Measurements from ENCODE around the gene CX3CR1.

CX3CR1 gene

GRCh38 chr3:39216176-39216790, 63.6 kb downstream of the CX3CR1 start:
- H3K4me3 ChIP-seq (ENCODE audit: low read depth, low read length): no peak overlapping the region
- H3K36me3 ChIP-seq: no peaks in the 10 kb centered on the region
- TF ChIP-seq CTCF (IDR thresholded peaks at IDR 0.05; ENCODE audit: low read depth, low read length): no peak
- no peaks in the 10 kb centered on the region for H3K9me3 ChIP-seq (ENCODE audit: severe bottlenecking)
- no peak overlapping the region for H3K27ac ChIP-seq
- H3K27me3 ChIP-seq (ENCODE audit: insufficient read depth, low read depth, severe bottlenecking): no peaks in the 10 kb centered on the region
- DNase-seq: peak; percentile 42

- Histone ChIP-seq H3K27ac (no peak overlapping the region), H3K36me3 (no peaks in the 10 kb centered on the region), H3K9me3 (ENCODE audit: severe bottlenecking) (no peaks in the 10 kb centered on the region), H3K4me3 (ENCODE audit: low read depth, low read length) (no peak overlapping the region), H3K27me3 (ENCODE audit: insufficient read depth, low read depth, severe bottlenecking) (no peaks in the 10 kb centered on the region)
- TF ChIP-seq CTCF (IDR thresholded peaks at IDR 0.05; ENCODE audit: low read depth, low read length): no peak
- no peak for DNase-seq
These were observed 66.2 kb downstream of the CX3CR1 start for GRCh38 chr3:39213613-39214012.
